NOMO-1 (cell line): ENCODE data around the gene IGFBP6.

Experiments
- DNase-seq, 2 experiments: peaks; one replicate each; lab custom pipeline; 2025; ENCODE audit not compliant: unreplicated experiment in 2 of 2; lab: John Stamatoyannopoulos, UW

The IGFBP6 gene

DNA sequence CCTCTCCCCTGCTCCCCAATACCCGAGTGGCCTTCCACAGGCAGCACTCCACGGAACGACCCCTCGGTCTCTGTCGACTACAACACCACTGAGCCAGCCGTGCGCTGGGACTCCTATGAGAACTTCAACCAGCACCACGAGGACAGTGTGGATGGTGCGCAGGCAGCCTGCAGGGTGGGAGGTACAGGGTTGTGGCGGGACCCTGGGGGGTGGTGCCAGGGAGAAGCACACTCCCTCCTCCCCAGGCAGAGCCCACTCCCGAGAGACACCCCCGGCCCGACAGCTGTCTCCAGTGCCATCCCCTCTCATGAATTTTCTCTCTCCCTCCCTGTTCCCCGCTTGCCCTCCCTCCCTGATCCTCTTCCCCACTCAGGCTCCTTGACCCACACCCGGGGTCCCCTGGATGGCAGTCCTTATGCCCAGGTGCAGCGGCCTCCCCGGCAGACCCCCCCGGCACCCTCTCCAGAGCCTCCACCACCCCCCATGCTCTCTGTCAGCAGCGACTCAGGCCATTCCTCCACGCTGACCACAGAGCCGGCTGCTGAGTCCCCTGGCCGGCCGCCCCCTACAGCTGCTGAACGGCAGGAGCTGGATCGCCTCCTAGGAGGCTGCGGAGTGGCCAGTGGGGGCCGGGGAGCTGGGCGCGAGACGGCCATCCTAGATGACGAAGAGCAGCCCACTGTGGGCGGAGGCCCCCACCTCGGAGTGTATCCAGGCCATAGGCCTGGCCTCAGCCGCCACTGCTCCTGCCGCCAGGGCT lies 38.6 kb upstream of the IGFBP6 start:
- DNase-seq: no peak

DNA sequence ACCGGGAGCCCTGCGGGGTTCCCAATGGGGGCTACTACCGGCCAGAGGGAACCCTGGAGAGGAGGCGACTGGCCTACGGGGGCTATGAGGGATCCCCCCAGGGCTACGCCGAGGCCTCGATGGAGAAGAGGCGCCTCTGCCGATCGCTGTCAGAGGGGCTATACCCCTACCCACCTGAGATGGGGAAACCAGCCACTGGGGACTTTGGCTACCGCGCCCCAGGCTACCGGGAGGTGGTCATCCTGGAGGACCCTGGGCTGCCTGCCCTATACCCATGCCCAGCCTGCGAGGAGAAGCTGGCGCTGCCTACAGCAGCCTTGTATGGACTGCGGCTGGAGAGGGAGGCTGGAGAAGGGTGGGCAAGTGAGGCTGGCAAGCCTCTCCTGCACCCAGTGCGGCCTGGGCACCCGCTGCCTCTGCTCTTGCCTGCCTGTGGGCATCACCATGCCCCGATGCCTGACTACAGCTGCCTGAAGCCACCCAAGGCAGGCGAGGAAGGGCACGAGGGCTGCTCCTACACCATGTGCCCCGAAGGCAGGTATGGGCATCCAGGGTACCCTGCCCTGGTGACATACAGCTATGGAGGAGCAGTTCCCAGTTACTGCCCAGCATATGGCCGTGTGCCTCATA lies 37.9 kb upstream of the IGFBP6 start:
- DNase-seq: no peak

DNA sequence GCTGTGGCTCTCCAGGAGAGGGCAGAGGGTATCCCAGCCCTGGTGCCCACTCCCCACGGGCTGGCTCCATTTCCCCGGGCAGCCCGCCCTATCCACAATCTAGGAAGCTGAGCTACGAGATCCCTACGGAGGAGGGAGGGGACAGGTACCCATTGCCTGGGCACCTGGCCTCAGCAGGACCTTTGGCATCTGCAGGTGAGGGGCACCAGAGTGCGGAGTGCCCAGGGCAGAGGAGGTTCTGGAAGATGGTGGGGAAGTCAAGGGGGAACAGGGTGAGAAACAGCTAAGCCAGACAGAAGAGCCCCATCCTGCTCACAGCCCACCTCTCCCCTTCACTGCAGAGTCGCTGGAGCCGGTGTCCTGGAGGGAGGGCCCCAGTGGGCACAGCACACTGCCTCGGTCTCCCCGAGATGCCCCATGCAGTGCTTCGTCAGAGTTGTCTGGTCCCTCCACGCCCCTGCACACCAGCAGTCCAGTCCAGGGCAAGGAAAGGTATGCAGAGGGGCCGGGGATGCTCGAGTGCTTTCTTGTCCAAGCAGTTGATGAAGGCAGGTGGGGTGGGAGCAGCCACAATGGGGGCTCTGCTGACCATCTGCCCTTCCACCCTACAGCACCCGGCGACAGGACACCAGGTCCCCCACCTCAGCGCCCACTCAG lies 37.3 kb upstream of the IGFBP6 start:
- no peak for DNase-seq

DNA sequence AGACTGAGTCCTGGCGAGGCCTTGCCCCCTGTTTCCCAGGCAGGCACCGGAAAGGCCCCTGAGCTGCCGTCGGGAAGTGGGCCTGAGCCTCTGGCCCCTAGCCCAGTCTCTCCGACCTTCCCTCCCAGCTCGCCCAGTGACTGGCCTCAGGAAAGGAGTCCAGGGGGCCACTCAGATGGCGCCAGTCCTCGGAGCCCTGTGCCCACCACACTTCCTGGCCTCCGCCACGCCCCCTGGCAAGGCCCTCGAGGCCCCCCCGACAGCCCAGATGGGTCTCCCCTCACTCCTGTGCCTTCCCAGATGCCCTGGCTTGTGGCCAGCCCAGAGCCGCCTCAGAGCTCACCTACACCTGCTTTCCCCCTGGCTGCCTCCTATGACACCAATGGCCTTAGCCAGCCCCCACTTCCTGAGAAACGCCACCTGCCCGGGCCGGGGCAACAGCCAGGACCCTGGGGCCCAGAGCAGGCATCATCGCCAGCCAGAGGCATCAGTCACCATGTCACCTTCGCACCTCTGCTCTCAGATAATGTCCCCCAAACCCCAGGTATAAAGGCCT lies 36.7 kb upstream of the IGFBP6 start:
- DNase-seq: no peak

DNA sequence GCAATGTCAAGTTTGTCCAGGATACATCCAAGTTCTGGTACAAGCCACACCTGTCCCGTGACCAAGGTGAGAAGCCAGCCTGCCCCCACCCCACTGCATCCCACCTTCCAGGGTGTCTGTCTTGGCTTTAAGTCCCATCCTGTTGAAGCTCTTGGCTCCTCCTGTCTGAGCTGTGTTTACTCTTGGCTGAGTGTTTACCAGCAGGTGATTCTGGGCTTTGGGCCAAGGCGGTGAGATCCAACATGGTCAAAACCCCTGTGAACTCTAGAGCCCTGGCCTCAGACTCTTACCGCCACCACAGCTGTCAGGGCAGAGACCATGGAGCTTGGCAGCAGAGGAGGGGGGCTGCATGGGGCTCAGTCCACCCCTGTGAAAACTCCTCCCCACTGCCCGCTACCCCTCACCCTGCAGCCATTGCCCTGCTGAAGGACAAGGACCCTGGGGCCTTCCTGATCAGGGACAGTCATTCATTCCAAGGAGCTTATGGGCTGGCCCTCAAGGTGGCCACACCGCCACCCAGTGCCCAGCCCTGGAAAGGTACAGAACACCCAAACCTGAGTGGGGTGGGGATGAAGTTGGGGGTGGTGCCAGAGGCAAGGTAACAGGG lies 36.0 kb upstream of the IGFBP6 start:
- no peak for DNase-seq

DNA sequence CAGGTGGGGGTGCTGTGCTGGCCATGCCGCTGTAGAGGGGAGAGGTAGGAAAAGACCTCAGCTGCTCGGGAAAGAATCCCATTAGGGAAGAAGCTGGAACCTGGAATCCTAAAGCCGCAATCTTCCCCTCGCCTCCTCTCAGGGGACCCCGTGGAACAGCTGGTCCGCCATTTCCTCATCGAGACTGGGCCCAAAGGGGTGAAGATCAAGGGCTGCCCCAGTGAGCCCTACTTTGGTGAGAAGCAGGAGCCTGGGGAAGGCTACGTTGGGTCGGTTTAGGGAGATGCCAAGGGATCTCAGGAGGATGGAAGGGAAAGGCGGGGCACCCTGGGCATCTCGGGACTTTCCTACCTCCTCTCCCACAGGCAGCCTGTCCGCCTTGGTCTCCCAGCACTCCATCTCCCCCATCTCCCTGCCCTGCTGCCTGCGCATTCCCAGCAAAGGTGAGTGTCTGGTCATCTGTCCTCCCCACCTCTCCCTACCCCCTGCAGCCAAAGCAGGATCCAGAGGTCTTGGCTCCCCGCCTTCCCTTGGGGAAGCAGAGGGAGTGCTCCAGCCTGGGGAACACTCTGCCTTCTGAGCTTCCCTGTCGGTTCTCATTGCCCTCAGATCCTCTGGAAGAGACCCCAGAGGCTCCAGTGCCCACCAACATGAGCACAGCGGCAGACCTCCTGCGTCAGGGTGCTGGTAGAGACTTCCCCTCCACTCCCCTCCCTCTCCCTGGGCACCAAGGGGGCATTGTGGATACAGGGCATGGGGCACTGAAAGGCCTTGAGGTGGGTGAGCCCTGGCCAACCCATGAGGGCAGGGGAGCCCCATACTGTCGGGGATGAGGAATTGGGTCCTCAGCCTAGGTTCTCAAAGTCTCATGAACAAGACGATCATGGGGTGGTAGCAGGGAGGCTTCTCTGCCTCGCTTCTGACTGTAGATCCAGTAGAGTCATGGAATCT lies 35.2 kb upstream of the IGFBP6 start:
- DNase-seq: no peak

DNA sequence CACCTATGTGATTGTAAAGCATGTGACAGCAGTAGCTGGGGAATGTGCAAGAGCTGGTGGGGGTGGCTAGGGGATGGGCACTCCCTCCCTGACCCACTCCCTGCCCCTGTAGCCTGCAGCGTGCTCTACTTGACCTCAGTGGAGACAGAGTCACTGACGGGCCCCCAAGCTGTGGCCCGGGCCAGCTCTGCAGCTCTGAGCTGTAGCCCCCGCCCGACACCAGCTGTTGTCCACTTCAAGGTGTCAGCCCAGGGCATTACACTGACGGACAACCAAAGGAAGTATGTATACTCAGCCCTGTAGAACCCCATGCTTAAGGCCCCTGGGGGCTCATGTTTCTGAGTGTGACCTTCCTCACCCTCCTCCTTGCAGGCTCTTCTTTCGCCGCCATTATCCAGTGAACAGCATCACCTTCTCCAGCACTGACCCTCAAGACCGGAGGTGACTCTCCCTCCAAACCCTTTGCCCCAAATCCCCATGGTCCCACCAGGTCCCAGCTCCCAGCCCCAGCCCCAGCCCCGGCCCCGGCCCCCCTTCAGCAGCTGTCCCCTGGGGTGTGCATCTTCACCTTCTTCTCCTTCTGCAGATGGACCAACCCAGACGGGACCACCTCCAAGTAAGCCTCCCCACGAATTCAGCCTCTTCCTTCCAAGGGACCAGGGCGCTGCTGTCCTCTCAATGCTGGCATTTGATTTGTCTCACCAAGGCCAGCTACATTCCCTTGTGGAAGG lies 34.3 kb upstream of the IGFBP6 start:
- no peak for DNase-seq

DNA sequence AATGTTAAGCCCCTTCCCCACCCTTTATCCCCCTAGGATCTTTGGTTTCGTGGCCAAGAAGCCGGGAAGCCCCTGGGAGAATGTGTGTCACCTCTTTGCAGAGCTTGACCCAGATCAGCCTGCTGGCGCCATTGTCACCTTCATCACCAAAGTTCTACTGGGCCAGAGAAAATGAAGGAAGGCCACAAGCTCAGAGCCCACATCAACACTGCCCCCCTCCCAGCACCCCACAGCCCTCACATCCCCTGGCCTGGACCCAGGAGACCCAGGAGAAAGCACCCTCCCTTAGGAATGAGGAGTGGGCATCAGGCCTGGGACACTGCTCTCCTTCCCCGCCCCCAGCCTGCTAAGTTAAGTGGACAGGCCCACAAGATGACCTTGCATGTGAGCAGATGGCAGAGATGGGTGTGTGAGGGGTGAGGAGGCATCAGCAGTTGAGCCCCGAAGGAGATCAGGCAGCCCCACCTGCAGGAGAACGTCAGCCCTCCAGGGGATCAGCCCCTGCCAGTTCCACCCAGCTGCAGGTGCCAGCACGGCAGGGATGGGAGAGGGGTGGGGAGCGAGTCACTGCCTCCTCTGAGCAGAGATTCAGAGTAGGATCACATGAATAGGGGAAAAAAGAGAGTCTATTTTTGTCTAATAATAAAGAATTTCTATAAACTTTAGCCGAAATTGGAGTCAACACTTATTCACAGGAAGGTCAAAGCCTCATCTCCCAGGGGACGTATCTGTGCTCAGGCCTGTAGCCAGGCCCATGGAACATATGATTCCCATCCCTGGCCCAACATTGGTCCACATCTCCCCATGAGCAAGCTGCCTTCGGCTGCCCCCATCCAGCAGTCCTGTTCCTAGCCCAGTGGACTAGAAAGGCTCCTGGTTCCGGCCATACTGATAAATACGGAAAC lies 33.5 kb upstream of the IGFBP6 start:
- DNase-seq: no peak

DNA sequence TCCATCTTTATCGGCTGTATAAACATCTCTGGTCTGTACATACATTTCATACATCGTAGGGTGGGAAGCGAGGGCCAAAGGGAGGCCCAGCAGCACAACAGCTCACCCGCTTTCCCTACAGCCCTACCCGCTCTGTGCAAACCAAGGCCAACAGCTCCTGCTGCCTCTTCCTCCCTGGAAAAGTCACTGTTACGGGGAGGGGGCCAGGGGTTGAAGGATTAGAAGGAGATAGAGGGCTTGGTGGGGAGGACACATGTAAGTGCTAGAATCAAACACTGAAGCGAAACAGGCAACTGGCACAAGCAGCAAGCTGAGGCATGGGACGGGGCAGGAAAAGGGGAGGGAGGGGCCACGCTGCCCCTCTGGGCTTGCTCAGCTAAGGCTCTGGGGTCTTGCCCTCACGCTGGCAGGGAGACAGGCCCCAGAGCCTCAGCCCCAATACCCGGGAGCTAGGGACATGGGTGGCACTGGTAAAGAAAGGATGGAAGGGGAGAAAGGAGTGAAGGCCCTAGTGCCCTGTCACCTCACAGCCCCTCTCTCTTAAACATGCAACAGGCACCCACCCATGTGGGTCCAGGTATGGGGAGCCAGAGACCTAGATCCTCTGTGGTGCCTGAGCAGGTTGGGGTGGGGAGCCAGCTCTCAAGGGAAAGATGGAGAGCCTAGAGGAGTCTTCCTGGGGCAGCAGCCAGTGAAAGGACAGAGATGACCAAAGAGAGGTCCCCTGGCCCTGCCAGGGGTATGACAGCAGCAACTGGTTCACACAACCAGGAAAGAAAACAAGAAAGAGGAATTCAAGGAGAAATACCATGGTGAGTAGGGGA lies 32.6 kb upstream of the IGFBP6 start:
- DNase-seq: no peak

DNA sequence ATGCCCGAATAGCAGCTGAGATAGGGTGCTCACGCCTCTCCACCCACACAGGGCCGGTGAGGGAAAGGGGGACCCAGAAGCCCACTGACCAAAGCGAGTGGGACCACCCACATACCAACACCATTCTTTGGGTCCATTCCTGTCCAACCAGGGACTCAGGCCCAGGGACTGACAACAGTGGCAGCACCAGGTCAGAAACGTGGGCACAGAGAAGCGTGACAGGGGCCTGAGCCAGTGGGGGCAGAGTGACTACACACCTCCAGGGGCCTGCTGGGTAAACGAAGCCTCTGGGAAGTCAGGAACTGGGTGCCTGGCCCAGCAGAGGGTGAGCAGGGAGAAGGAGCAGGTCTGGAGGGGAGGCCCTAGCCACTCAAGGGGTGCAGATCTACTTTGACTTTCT lies 32.0 kb upstream of the IGFBP6 start:
- no peak for DNase-seq

DNA sequence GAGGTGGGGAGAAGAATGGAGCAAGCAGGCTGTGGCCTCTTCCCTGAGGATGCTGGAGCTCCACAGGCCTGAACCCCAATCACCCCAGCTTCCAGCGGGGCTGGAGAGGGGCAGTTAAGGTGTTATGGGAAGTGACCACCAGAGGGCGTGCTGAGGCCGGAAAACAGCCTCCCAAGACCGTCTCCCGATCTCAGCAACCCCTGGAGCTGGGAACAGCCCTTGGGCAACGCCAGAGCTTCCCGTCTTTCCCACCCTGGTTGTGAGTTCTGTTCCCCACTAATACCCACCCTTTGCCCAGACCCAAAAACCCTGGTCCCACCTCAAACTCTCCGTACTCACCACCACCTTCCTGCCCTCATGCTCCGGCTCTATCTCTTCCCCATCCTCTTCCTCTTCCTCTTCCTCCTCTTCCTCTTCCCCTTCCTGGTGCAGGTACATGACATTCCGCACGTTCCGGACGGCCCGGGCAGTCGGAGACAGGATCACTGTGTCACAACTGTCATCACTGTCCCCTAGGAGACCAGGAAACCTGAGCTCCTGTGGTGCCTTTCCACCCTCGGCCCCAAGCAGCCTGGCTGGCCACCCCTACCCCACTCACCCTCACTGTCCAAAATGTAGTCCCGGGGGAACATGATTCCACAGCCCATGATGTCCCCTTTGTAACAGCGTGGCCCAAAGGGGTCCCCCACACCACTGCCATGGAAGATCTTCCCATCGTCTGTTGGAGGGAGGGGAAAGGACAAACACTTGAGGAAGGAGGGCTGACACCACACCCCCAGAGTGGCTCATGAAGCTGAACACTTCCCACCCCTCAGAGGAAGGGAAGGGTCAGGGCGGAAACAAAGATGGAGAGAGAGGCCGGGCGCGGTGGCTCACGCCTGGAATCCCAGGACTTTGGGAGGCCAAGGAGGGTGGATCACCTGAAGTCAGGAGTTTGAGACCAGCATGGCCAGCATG lies 31.2 kb upstream of the IGFBP6 start:
- DNase-seq: peak; percentile 10 to 29

DNA sequence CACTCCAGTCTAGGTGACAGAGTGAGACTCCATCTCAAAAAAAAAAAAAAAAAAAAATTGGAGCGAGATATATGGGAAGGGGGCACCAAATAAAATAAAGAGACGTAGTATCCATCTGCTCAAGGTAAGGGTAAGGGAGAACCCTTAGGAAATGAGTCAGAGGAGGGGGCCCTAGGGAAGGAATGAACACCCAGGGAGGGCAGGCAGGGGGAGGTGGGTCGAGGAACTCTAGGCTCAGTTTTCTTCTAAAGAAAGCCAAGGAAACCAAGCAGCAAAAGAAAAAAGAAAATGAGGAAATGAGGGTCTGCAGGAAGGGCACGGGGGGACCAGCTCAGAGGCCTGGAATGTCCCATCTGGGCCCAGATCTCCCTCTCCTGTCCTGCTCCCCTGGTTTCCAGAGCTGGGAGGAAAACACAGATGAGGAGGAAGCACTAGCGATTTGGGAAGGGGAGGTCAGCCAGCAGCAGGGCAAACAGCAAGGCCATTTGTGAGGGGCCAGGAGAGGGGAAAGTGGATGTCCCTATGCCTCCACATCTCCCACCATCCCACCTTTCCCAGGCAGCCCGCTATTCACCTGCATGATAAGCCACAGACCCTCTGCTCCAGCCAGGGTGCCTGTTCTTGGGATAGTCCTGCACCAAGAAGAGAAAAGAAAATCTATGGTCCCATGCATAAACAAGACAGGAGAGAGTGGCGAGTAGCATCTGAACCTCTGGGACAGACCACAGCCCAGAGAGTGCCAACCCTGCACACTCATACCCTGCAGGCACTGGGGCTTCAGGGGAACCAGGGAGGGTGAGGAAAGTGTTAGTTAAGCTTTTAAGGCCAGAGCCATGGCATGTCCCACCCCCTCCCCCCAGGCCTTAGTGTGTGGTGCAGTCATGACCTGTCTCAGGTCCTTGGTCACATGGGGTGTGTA lies 30.1 kb upstream of the IGFBP6 start:
- DNase-seq: no peak

DNA sequence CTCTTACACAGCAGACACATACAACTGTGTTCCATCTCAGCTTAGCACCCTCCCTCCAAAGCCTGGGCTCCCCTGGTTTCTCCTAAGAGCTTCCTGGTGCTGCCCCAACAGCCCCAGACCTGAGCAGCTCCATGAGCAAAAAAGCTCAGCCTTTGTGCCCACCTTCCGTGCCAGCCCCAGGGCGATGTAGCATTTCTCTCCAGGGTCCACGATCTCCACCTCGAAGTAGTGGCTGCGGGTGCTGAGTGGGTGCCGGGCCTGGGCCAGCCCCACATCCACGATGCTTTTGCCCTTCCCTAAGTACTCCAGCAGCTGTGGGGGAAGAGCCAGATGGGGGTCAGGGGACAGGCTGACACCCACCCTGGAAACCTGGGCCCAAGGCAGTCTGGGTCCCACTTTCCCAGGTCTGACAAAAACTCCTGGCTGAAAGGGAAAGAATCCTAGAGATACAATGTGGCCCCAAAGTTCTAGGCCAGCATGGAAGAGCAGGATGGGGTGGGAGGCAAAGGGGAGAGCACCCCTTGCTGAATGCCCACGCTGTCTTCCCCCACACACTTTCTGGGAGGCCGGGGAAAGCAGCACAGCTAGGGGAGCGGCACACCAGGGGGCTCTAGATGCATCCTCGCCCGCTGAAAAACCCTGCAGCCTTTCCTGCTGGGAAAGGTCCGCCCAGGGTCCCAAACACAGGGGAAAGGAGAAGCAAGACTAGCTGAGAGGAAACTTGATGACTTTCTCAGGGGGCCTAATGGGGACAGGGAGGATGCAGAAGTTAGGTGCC lies 29.3 kb upstream of the IGFBP6 start:
- no peak for DNase-seq

DNA sequence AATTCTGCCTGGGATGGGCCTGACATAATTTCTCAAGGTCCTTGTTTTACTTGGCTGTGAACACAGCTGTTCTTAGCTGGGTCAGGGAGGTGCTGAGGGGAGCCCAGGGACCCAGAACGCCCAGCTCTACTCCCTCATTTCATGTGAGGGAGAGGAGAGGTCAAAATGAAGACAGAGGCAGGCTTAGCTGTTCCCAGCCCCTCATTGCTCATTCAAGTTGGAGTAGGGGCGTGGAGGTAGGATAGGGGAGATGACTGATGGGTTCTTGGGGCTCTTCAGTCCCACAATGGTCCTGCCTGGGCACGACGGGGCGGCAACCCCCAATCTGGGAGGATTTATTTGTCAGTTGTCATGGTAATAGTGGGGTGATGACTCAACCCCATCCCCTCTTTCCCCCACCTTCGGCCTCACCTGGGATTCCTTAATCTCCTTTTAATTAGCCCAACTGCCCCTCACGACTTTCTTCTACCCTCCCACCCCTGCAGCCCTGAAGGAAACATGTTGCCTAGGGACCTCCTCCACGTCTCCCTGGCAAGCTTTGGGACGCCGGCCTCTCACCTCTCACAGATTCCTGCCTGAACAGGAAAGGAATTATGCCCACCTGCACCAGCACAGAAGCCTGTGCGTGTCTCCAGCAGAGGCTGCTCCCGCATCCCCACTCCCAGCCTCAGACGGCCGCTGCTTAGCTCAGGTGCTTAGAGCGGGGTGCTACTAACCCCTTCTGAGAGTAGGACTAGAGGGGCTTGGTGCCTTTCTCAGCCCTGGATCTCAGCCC lies 28.5 kb upstream of the IGFBP6 start:
- DNase-seq: no peak
